Immature natural killer cell (primary cell): ENCODE data around the gene RAB8B. TPM values are rescaled to one million over a fixed set of nuclear protein-coding genes. Genes with fewer than 3 reads are reported as not detected.
A peak's percentile ranks its signal among the peaks of the same experiment; 100 is the strongest.

Source experiments
- DNase-seq, 3 donors: peaks; one replicate each; pipeline ENCODE4 v3.0.0; 2022; ENCODE audit warnings: mixed read lengths in 1 of 3
- H3K27ac Mint-ChIP-seq, 6 donors: one replicate each; pipeline ENCODE4 v1.8.0; 2020; ENCODE audit warnings: mixed read lengths in 6 of 6, mild to moderate bottlenecking in 5 of 6, inconsistent platforms in 4 of 6, moderate library complexity in 3 of 6
- H3K27me3 Mint-ChIP-seq, 3 donors: one replicate each; pipeline ENCODE4 v1.8.0; 2020 to 2021; ENCODE audit warnings: low read depth in 3 of 3, mild to moderate bottlenecking in 3 of 3, mixed read lengths in 3 of 3, moderate library complexity in 3 of 3, inconsistent platforms in 1 of 3
- H3K36me3 Mint-ChIP-seq, 3 donors: one replicate each; pipeline ENCODE4 v1.8.0; 2020; ENCODE audit warnings: mixed read lengths in 3 of 3, inconsistent platforms in 2 of 3, mild to moderate bottlenecking in 2 of 3
- H3K4me1 Mint-ChIP-seq, 2 donors: one replicate each; pipeline ENCODE4 v1.8.0; 2020; ENCODE audit warnings: inconsistent platforms in 2 of 2, mild to moderate bottlenecking in 2 of 2, mixed read lengths in 2 of 2, moderate library complexity in 1 of 2
- H3K4me3 Mint-ChIP-seq, 5 donors: one replicate each; pipeline ENCODE4 v1.8.0; 2020; ENCODE audit warnings: mild to moderate bottlenecking in 5 of 5, mixed read lengths in 5 of 5, inconsistent platforms in 3 of 5, moderate library complexity in 3 of 5
- H3K9me3 Mint-ChIP-seq, 6 donors: one replicate each; pipeline ENCODE4 v1.8.0; 2020; ENCODE audit warnings: mild to moderate bottlenecking in 6 of 6, mixed read lengths in 6 of 6, inconsistent platforms in 4 of 6, moderate library complexity in 3 of 6
- polyA plus RNA-seq, 3 donors: library from polyadenylated mRNA; unstranded; fragments of 300-500 nt; fragmentation: Illumina TruSeq; gene quantifications; one replicate each; pipeline ENCODE4 v1.2.3, GENCODE V29; 2021

Gene RAB8B
- polyA plus RNA-seq, 3 donors from 2014 or later = 64.6 to 123 (median 79.7) TPM

DNA sequence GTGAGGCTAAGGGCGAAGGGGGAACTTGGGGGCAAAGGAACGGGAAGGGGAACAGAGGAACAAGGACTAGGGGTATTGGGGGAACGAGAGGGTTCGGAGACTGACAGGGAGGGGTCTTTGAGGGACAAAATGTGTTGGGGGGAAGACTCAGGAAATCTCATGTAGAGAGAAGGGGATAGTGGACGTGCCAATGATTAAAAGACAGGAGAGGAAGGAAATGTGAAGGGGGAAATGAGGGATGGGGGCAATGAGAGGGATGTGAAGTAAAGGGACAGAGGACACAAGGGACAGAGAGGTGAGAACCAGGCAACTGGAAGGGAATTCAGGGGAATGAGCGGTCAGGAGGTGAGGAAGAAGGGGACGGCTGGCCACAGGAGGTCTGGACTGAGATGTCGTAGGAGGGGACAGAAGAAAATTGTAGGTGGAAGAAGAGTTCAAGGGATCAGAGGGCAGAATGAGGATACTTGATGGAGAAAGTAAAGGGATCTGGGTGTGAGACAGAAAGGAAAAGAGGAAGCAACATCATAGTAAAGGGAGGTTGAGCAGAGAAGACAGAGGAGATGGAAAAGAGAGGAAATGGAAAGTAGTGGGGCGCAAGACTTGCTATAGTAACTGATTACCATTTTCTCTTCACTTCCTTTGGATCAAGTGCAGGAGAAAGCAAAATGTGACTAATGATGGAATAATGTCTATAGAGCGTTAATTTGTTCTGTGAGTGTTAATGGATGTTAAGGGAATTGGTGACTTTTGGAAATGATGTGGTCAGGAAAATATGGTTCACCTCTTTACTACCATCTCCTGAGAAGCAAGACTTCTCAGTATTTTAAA, 749 bp downstream of the RAB8B start:
- H3K4me1 Mint-ChIP-seq = peaks cover 64% of the 10 kb centered on the region in 2 donors
- peak overlapping the region; percentile 97 to 99 (median 98) for H3K27ac Mint-ChIP-seq
- H3K9me3 Mint-ChIP-seq = peaks cover 0 to 1% (median 0%) of the 10 kb centered on the region in 6 donors
- H3K4me3 Mint-ChIP-seq = peak overlapping the region; percentile 96 to 98 (median 97)
- no peaks in the 10 kb centered on the region for H3K36me3 Mint-ChIP-seq
- H3K27me3 Mint-ChIP-seq = peaks cover 7 to 15% (median 10%) of the 10 kb centered on the region in 3 donors
- peak in 2 of 3 donors; percentile 29 to 41 for DNase-seq

DNA sequence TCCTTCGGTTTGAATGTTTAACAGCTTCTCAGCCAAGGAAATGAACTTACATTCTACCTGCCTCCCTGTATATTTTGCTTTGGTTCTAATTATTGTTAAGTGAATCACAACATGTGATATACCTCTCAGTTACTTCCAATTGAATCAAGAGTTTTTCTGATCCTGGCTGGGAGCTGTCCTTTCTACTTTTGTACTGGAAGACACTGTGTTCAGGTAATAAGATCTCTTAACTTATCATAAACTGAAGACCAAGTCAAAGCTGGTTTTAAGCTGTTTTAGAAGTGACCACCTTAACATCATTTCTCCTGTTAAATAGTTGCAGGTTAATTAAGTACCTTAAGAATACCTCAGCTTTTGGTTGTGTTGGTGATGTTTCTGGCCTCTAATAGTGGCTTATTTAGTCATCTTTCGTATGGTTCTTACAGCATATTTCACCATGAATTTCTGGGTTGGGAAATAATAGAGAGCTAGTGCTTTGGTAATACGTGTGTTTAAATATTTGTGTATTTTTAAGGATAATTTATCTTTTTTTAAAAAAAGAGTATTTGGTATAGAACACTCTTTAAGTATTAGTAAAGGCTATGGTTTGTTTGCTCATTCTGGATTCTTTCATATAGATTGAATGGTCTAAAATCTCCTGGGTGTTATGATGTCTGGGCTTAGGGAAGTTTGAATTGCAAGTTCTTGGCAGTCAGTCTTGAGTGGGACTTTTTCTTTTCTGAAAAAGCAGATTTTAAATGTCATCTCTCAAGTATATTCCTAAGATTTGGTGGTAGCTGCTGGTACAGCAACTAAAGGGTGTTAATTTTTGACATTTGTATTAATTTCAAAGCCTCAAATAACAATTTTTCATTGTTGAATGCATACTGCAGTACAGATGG, 1.6 kb downstream of the RAB8B start:
- no peak for DNase-seq
- Mint-ChIP-seq H3K27me3 (peaks cover 7 to 15% (median 10%) of the 10 kb centered on the region in 3 donors), H3K4me3 (peak overlapping the region; percentile 96 to 98 (median 97)), H3K4me1 (peaks cover 73% of the 10 kb centered on the region in 2 donors), H3K27ac (peak overlapping the region; percentile 97 to 99 (median 98)), H3K9me3 (peaks cover 0 to 1% (median 0%) of the 10 kb centered on the region in 6 donors), H3K36me3 (no peaks in the 10 kb centered on the region)

DNA sequence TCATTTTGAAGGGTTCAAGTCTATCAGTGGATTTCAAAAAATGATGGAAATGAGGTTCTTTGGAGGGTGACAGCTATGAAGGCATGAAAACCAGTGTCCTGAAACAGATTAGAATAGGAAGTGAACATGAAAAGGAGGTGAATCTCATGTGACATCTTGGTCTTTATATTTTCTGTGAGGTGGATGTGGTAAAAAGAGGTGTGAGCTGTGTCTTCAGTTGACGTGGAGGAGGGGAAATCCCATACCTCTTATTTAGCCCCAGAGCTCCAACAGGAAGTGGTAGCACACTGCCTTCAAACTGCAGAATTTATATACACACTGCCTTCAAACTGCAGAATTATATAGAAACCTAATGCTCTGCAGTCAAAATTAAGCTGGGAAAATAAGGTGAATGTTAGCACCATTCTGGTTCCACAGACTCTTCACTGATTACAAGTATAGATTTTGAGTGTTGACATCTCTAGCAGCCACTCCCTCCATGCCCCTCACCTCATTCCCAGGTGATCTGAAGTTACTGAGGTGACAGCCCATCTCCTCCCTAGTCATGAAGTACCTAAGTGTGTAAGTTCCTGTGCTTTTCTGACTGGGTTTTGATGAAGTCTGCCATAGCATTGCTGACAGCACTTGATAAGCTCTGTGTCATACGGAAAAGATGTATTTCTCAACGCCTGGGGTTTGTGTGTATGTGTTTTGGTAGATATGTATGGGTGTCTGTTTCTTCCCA, 2.7 kb downstream of the RAB8B start:
- peak; percentile 89 to 90 (median 89) for DNase-seq
- peak overlapping the region; percentile 96 to 98 (median 97) for H3K4me3 Mint-ChIP-seq
- peak overlapping the region; percentile 97 to 99 (median 98) for H3K27ac Mint-ChIP-seq
- H3K4me1 Mint-ChIP-seq = peaks cover 83% of the 10 kb centered on the region in 2 donors
- peaks cover 9 to 15% (median 10%) of the 10 kb centered on the region in 3 donors for H3K27me3 Mint-ChIP-seq
- no peaks in the 10 kb centered on the region for H3K36me3 Mint-ChIP-seq
- peaks cover 0 to 1% (median 0%) of the 10 kb centered on the region in 6 donors for H3K9me3 Mint-ChIP-seq

DNA sequence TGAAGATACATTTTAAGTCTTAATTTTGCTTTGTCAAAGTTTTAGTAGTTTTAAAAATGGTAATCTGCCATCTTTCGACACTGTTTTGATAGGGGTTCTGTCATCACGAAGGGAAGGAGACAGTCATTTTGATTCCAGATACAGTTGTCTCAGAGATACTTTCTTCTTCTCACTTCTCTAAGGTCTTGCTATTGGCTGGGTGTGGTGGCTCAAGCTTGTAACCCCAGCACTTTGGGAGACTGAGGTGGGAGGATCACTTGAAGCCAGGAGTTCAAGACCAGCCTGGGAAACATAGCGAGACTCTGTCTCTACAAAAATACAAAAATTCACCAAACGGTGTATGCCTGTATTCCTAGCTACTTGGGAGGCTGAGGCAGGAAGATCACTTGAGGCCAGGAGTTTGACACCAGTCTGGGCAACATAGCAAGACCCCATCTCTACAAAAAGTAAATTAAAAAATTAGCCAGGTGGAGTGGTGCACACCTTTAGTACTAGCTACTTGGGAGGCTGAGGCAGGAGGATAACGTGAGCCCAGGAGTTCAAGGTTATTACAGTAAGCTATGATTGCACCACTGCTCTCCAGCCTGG, 3.3 kb downstream of the RAB8B start:
- Mint-ChIP-seq H3K9me3 (peaks cover 0 to 1% (median 0%) of the 10 kb centered on the region in 6 donors), H3K4me1 (peaks cover 90% of the 10 kb centered on the region in 2 donors), H3K27ac (peak overlapping the region; percentile 97 to 99 (median 98)), H3K4me3 (peak overlapping the region; percentile 96 to 98 (median 97)), H3K27me3 (peaks cover 9 to 15% (median 10%) of the 10 kb centered on the region in 3 donors), H3K36me3 (peaks cover 0 to 3% (median 0%) of the 10 kb centered on the region in 3 donors)
- DNase-seq = no peak

DNA sequence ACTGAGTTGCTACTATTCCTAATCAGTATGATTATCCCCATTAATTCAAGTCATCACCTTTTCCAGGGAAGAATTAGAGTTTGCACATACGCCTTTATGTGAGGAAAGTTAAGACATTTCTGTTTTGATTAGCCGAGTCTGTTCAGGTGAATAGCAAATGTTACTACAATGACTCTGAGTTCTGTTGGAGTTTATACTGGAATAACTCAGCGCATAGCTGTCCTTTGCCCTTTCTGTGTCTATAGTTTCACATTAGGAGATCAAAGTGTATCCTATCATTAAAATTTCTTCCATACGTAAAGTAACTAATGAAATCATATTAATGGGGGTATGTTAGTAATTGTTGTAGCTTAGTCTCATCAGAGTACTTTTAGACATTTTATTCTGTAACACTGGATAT, 4.9 kb downstream of the RAB8B start:
- Mint-ChIP-seq H3K9me3 (peaks cover 0 to 1% (median 0%) of the 10 kb centered on the region in 6 donors), H3K4me3 (peak overlapping the region; percentile 82 to 98 (median 96)), H3K27me3 (peaks cover 9 to 15% (median 10%) of the 10 kb centered on the region in 3 donors), H3K36me3 (peaks cover 0 to 4% (median 3%) of the 10 kb centered on the region in 3 donors), H3K4me1 (peaks cover 93 to 94% of the 10 kb centered on the region in 2 donors), H3K27ac (peak overlapping the region; percentile 97 to 99 (median 98))
- DNase-seq = no peak

DNA sequence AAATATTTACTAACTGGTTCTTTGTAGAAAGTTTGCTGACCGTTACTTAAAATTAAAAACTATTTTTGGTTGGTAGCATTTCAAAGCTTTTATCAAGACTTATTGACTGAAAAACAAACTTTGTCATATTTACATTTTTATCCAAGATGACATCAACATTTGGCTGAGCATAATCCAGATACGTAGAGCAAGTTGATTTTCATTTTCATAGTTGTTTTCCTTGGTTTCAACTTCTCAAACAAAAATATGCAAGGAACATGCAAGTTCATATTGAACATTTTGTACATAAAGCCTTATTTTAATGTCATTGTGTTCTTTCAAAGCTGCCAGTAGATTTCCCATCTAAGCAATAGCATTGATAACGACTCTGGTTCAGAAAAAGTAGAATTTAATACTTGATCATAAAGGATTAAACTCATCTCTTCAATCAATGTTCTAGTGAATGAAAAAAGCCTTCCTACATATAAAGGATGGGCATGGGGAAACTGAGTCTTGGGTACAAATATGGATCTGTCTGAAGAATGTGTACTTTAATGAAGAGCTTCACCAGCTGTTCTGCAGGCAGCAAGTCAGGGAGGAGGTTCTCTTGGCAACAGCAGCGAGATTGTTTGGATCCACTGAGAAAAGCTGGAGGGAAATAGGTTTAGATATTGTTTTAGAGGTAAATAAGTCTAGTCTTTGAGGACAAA, 5.6 kb downstream of the RAB8B start:
- Mint-ChIP-seq H3K27ac (peak overlapping the region; percentile 93 to 99 (median 98)), H3K4me1 (peaks cover 98 to 100% of the 10 kb centered on the region in 2 donors), H3K27me3 (peaks cover 6 to 14% (median 8%) of the 10 kb centered on the region in 3 donors), H3K36me3 (peaks cover 0 to 4% (median 3%) of the 10 kb centered on the region in 3 donors), H3K4me3 (peak overlapping the region; percentile 72 to 98 (median 77)), H3K9me3 (peaks cover 0 to 1% (median 0%) of the 10 kb centered on the region in 6 donors)
- DNase-seq = no peak

DNA sequence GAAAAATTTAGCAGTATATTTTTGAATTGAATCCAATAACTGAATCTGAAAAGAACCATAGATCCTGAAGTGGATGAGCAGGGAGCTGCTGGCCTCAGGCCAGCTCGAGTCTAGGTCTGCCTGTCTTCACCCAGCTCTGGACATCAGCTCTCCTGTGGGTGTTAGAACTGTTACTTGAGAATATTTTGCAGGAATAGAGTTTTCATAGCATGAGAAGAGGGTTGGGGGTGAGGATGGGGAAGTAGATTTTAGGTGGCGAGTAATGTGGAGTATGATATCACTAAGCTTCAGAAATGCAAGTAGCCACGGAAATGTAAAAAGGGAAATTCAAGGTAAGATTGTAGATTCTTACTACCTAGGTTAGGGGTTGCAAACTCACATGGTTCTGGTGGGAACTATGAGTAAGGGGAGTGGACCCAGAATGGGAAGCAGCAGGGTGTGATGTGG, 6.2 kb downstream of the RAB8B start:
- Mint-ChIP-seq H3K36me3 (peaks cover 0 to 4% (median 3%) of the 10 kb centered on the region in 3 donors), H3K27me3 (peaks cover 6 to 10% (median 8%) of the 10 kb centered on the region in 3 donors), H3K4me3 (peak overlapping the region; percentile 72 to 98 (median 77)), H3K9me3 (no peaks in the 10 kb centered on the region), H3K4me1 (peaks cover 98 to 100% of the 10 kb centered on the region in 2 donors), H3K27ac (peak overlapping the region; percentile 93 to 99 (median 98))
- no peak for DNase-seq

DNA sequence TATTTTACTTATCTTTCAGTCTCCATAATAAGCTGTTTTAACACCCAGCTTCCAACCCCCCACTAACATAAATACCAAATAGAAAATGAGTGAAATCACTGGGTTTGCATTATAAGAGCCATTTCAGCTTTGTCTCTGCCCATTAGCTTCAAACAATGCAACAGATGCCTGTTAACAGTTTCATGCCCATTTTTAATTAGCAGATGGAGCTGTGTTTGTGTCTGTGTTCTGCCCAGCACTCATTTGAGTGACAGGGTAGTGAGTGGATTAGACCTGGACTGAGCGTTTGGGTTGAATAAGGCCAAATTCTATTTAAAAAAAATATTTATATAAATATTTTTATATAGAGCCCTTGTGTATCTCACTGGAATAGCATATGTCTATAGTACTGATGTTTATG, 7.4 kb downstream of the RAB8B start:
- H3K27ac Mint-ChIP-seq = peak overlapping the region; percentile 93 to 99 (median 98)
- no peak for DNase-seq
- peaks cover 0 to 4% (median 3%) of the 10 kb centered on the region in 3 donors for H3K36me3 Mint-ChIP-seq
- no peaks in the 10 kb centered on the region for H3K9me3 Mint-ChIP-seq
- H3K27me3 Mint-ChIP-seq = peaks cover 3 to 11% (median 7%) of the 10 kb centered on the region in 3 donors
- peak overlapping the region in 4 of 5 donors; percentile 4 to 98 (median 74) for H3K4me3 Mint-ChIP-seq
- peaks cover 98 to 100% of the 10 kb centered on the region in 2 donors for H3K4me1 Mint-ChIP-seq

DNA sequence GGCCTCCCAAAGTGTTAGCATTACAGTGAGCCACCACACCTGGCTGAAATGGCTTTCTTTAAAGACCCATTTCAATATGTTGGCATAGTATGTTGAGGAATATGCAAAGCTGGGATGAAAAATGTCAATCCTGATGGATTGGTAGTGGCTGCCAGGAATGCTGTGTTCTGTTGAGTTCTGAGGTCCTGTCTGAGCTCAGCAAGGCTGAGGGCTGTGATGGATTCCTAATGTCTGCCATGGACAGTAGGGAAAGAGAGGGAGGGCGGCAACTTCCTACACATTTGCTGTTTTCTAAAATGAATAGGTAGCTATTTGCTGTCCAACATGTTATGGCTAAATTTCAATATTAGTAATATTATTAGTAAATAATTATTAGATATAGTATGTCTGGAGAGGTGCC, 8.2 kb downstream of the RAB8B start:
- Mint-ChIP-seq H3K27me3 (peaks cover 2 to 9% (median 9%) of the 10 kb centered on the region in 3 donors), H3K36me3 (peaks cover 0 to 7% (median 3%) of the 10 kb centered on the region in 3 donors), H3K4me1 (peaks cover 97 to 100% of the 10 kb centered on the region in 2 donors), H3K9me3 (no peaks in the 10 kb centered on the region), H3K27ac (peak overlapping the region; percentile 81 to 98 (median 84)), H3K4me3 (peak overlapping the region in 2 of 5 donors; percentile 40 to 52)
- DNase-seq = no peak

DNA sequence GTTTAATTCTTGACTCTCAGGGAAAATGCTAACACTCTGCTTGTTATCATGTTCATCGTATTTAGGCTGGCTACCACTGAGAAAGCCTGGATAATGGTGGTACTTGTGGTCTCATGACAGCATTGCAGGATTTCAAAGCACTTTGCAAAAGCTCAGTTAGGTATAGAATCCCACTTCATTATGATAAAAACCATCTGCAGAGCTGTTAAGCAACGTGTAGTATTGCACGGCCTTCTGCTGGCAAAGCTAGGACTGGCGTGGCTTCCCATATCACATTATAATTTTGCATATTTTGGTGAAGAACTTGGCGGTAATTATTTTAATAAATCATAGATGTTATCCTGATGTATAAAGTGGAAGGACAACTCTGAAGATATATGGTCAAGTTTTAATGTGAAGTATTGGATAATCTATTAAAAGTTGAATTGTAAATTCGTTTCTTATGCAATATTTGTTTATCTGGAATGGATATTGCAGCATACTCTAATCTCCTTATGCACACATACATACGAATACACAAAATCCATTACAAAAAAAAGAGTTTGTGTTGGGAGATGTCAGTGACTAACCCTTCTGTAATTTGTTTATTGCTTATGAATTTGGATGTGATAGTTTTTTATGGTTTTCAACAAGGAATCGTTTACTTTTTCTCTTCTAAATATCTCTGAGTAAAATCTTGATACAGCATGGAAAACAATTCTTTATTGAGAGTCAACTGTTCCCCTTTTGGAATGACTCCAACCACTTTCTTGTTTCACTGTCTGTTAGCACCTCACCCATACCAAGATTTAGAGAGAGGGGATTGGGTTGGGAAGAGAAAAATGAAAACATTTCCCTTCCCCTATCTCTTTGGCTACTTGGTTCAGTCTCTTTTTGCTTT, 9.2 kb downstream of the RAB8B start:
- H3K9me3 Mint-ChIP-seq = no peaks in the 10 kb centered on the region
- H3K27ac Mint-ChIP-seq = peak overlapping the region; percentile 48 to 98 (median 84)
- peaks cover 0 to 7% (median 3%) of the 10 kb centered on the region in 3 donors for H3K36me3 Mint-ChIP-seq
- no peak for DNase-seq
- H3K27me3 Mint-ChIP-seq = peaks cover 2 to 12% (median 7%) of the 10 kb centered on the region in 3 donors
- peak overlapping the region in 4 of 5 donors; percentile 13 to 53 (median 44) for H3K4me3 Mint-ChIP-seq
- peaks cover 98 to 100% of the 10 kb centered on the region in 2 donors for H3K4me1 Mint-ChIP-seq
